HG02943 (cell line): ENCODE measurements around the gene PDIA5.
A peak's percentile ranks its signal among the peaks of the same experiment; 100 is the strongest.

Experiments
- ATAC-seq: cut with Tn5 transposase; IDR thresholded peaks from one replicate; pipeline ENCODE4 v1.9.1; 2021; ENCODE audit warnings: mild to moderate bottlenecking, low read depth, moderate library complexity; ENCODE audit not compliant: unreplicated experiment

PDIA5 gene

DNA sequence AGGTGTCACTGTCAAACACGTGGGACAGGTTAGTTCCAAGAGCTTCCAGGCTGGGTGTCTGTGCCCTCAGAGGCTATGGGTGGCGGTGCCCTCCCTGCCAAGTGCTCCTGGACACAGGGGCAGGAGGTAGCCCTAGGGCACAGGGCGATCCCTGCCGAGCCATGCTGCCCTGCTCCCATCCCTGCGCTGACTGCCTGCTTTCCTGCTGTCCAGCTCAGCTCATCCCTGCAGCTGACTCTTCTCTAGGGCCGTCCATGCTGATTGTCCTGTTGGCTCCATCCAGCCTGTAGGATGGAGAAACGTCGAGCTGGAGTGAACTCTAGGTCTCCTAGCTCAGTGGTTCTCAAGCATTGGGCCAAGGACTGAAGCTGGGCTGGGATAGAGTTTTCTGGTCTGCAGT is 3.7 kb downstream of the PDIA5 start:
- ATAC-seq: no peak

GRCh38 chr3:123071146-123071545 is 4.3 kb downstream of the PDIA5 start:
- ATAC-seq: no peak

DNA sequence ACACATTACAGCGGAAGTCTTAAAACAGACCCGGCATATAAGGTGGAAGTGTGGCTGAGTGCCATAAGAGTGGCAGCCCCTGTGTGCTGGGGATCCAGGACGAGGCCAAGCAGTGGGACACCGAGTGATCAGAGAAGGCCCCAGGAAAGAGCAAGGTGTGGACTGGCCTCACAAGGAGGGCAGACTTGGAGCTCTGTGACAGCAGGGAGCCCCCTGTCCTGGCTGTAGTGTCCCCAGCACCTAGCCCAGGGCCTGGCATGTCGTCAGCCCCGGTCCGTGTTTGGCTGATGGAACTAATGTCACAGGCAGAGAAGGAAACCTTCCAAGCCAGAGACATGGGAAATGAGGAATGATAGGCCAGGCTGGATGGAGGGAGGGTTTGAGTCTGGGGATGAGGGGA is 4.8 kb downstream of the PDIA5 start:
- ATAC-seq: no peak

GRCh38 chr3:123072152-123072551 is 5.3 kb downstream of the PDIA5 start:
- ATAC-seq: no peak

DNA sequence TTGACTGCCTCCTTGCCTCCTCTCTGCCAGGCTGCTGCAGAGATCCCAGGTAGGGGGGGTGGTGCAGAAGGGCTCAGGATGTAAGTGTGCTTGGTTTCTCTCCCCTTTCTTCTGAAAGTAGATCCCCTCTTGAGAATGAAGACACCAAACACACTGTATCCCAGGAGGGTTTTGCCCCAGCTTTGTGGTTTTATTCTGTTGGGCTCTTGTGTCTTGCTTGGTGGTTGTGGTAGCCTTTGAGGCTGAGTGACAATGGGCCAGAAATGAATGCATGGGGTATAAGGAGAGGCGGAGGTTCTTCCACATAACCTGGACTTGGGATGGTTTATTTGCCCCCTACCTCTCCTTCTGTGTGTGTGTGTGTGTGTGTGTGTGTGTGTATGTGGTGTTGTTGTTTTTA is 5.7 kb downstream of the PDIA5 start:
- no peak for ATAC-seq

DNA sequence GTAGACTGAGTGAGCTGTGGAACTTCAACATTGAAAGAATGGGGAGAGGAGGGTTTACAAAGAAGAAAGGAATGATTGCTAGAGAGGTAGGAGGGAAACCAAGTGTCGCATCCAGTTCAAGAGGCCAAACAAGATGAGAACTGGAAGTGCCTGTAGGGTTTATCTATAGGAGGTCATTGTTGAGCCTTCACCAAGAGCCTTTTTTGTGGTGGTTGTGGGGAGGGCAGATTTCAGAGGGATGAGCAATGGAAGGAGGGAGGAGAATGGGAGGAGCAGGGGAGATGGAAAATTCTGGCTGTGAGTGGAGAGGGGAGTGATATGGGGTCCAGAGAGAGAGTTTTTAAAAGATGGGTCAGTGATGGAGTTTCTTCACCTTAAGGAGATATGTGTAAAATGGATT is 8.5 kb downstream of the PDIA5 start:
- no peak for ATAC-seq

DNA sequence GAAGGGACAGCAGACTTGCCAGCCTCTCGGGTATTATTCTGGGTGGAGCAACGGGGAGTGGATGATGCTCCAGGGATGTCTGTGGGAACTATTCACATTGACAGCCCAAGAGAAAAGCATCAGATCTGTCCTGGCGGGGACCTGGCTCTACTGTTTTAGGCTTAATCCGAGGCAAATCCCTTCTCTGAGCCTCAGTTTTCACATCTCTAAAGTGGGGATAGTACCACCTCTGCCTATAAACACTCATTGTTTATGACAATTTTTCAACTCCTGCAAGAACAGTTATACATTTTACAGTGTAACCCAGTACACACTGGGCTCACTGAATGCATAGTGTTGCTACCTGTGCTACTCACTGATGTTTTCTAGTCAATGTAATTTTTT is 9.3 kb downstream of the PDIA5 start:
- ATAC-seq: no peak

DNA sequence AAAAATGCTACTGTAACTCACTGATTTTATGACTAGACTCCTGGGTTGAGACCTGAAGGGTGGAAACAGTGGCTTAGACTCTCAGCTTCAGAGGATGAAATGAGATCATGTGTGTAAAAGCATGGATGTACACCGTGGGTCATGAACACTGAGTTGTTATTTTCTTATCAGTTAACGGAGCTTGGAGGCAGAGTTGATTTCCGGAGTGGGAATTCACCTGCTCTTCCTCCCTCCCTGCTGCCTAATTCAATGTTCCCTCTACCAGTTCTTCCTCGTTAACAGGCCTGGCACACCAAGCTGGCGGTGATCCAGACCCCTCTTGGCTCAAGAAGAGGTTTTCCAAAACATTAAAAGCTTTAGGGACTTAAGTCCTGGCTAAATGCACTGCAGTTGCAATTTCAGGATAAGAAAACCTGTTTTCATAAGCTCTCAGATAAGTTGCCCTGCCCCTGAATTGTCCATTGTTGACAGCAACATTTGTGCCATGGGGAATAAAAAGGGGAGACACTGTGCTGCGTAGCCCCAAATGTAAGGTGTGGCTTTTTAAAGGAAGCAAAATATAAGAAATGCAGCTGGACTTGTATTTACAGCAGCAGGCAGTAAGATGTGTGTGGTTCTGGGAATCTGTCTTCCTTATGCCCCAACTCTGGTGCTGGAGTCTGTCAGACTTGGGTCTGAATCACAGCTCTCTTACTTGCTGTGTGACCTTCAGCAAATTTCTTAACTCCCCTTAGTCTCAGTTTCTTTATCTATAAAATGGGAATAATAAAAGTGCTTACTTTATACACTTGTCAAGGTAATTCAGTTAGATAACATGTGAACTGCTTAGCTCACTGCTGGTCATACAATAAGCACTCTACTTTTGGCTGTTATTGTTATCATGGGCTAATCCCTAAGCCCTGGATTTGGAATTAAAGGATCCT is 9.9 kb downstream of the PDIA5 start:
- no peak for ATAC-seq

- ATAC-seq: no peak
Observed at GRCh38 chr3:123078101-123078500, 11.3 kb downstream of the PDIA5 start.

DNA sequence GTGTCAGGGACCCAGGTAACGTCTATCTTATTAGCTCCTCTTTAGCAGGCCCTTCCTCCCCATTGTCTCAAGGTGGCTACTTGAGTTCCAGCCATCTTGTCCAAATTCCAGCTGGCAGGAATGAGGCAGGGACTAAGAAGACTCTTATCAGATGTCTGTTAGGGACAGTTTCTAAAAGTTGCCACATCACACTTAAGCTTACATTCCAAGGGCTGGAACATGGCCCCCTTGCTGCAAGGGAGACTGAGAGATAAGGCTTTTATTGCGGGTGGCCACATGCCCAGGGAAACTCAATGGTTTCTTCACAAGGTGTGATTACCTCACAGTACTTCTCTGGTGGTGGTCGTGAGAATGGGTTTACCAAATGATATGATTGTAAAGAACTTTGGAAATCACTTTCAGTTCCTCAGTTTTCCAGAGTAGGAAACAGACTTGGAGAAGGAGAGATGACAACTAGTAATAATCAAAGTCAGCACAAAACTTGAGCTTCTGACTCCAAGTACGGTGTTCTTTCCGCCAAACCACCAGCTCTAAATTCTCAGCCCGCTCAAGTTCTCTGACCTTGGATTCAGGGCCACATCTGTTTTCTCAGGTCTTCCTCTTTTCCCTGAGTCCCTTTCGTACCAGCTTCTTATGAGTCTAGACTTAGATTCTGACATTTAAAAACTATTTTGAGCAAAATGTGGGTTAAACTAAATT is 14.2 kb downstream of the PDIA5 start:
- no peak for ATAC-seq

GRCh38 chr3:123081718-123082369 is 15.0 kb downstream of the PDIA5 start:
- ATAC-seq: no peak

GRCh38 chr3:123082370-123083065 is 15.7 kb downstream of the PDIA5 start:
- ATAC-seq: peak; percentile 59

DNA sequence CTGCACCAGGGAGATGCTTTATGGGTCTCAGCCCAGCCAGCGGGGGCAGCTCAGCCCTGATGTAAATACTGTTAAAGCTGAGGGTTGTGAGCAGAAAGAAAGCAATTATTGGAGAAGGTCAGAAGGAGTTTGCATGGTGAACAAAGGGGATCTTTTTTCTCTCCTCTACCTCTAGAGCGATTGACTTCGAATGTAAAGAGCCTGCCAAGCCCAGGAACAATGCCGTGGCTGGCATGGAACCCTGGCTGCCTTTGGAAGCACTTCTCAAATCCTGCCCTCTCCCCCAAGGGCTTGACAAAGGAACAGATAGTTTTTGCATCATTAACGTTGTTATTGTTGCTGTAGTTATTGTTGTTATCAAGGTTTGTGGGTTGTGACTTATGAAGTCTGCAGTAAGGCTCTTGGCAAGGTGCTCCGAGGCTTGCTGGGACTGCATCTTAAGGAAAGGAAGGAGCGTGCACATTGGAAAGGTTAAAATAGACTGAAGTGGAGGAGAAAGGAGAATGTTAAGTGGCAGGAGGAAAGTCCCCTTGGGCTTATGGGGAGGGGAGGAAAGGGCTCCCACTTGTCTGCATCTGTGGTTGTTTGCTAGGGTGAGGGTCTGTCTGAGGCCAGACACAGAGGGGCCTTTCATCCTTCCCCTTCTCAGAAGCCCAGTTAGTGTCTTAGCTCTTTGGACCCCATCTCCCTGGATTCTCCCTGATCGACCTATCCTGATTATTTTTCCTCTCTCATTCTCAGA is 16.7 kb downstream of the PDIA5 start:
- ATAC-seq: no peak

GRCh38 chr3:123084192-123084591 is 17.4 kb downstream of the PDIA5 start:
- ATAC-seq: no peak

DNA sequence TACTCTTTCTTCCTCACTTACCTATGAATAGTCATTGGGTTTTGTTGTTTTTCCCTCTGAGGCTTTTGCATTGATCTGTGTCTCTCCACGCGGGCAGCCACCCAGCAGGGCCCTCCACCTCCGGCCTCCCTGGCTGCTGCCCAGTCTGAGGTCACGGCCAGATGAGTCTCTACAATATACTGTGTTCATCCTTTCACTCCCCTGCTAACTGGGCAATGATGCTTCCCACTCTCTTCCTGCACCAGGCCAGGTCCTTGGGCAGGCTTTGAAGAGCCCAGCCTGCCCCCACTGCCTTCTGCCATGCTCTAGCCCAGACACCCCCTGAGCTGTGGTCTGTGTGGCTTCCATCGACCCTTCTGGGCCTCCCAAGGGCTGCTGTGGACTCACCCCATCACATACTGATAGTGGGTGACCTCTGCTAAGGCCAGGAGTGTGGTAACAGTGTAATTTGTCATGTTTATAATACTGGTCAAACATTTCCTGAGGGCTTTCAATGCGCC is 18.0 kb downstream of the PDIA5 start:
- no peak for ATAC-seq

- ATAC-seq: no peak
Observed at GRCh38 chr3:123085293-123085931, 18.6 kb downstream of the PDIA5 start.

- ATAC-seq: no peak
Observed at GRCh38 chr3:123085932-123086627, 19.3 kb downstream of the PDIA5 start.

DNA sequence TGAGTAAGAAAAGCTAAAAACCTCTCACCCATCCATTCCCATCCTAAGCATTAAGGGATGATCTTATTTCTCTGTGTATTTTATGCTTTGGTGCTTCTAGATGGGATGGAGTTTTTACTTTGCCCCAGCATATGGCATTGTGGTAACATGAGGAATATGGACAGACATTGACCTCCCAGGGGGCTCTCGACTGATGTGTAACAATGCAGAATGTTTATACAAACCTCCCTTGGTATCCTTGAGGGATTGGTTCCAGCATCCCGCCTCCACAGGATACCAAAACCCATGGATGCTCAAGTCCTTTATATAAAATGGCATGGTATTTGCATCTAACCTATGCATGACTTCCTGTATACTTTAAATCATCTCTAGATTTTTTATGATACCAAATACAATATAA is 21.6 kb downstream of the PDIA5 start:
- ATAC-seq: no peak
